22Rv1 (cell line): ENCODE data around the gene SNX18.

ENCODE experiments used
- ZFX ChIP-seq: fragments of 450-650 bp; IDR thresholded peaks from 2 replicates; pipeline ENCODE4 v1.6.1; 2017; ENCODE audit warnings: antibody characterized with exemption, borderline replicate concordance
- TF ChIP-seq, protein P1 (sequence below): fragments of 450-650 bp; IDR thresholded peaks from 2 replicates; pipeline ENCODE4 v1.5.1; 2017; ENCODE audit warnings: mild to moderate bottlenecking

DNA sequence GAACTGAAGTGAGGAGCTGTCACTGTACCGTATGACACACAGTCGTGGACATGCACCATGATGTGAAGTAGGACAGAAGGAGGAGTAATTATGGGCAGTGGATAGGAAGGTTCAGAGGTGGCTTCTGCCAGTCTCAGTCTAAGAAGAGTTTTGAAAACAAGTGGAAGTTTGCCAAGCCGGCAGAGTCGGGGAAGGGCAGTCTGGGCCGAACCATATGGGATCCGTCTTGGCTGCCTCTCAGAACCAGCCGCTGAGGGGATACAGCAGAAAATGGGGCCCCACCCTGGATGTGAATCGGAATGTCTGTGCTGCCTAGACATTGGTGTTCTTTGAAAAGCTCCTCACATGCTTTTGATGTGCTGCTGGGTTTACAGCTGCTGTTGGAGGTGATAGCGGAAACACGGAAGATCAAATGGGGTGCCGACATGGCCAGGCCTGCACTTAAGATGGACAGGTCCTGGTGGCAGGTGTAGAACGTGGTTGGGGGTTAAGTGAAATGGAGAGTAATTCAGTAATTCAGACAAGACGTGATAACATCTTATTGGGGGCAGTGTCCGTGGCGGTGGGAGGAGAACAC lies 11.2 kb downstream of the SNX18 start:
- TF ChIP-seq, protein P1, sequence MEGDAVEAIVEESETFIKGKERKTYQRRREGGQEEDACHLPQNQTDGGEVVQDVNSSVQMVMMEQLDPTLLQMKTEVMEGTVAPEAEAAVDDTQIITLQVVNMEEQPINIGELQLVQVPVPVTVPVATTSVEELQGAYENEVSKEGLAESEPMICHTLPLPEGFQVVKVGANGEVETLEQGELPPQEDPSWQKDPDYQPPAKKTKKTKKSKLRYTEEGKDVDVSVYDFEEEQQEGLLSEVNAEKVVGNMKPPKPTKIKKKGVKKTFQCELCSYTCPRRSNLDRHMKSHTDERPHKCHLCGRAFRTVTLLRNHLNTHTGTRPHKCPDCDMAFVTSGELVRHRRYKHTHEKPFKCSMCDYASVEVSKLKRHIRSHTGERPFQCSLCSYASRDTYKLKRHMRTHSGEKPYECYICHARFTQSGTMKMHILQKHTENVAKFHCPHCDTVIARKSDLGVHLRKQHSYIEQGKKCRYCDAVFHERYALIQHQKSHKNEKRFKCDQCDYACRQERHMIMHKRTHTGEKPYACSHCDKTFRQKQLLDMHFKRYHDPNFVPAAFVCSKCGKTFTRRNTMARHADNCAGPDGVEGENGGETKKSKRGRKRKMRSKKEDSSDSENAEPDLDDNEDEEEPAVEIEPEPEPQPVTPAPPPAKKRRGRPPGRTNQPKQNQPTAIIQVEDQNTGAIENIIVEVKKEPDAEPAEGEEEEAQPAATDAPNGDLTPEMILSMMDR: no peak
- no peak for TF ChIP-seq ZFX
